RPMI8226 (cell line): ENCODE data around the gene ROM1.
"Not testable (repeated sequence)": the region's sequence is repeated elsewhere in the genome, so short reads cannot be mapped to it uniquely, and the experiment has no call there.

Experiments used
- DNase-seq: peaks from one replicate; pipeline ENCODE4 v3.0.0-alpha.2; 2015

ROM1 gene

GRCh38 chr11:62610814-62611704 lies 2.0 kb upstream of the ROM1 start:
- DNase-seq = no peak

- peak; percentile 59 for DNase-seq
Observed at GRCh38 chr11:62611705-62612365, 1.2 kb upstream of the ROM1 start.

- no peak for DNase-seq
Observed at GRCh38 chr11:62613291-62613778, 278 bp downstream of the ROM1 start.

- peak; percentile 83 for DNase-seq
Observed at GRCh38 chr11:62614275-62614674, 1.2 kb downstream of the ROM1 start.

GRCh38 chr11:62615521-62615920 lies 2.5 kb downstream of the ROM1 start:
- DNase-seq = no peak

- DNase-seq = not testable (repeated sequence)
Observed at GRCh38 chr11:62616957-62617356, 3.9 kb downstream of the ROM1 start.

GRCh38 chr11:62621027-62621566 lies 8.0 kb downstream of the ROM1 start:
- no peak for DNase-seq

GRCh38 chr11:62621567-62622470 lies 8.8 kb downstream of the ROM1 start, which contains the start of gene B3GAT3:
B3GAT3 (minus strand) TSS chr11:62621986; CDS start chr11:62621947, 39 bp downstream.
- DNase-seq = peak; percentile 100

GRCh38 chr11:62622476-62623089 lies 9.5 kb downstream of the ROM1 start:
- DNase-seq = no peak

GRCh38 chr11:62627713-62628112 lies 14.7 kb downstream of the ROM1 start:
- DNase-seq = no peak

- no peak for DNase-seq
Observed at GRCh38 chr11:62632492-62632891, 19.4 kb downstream of the ROM1 start.

GRCh38 chr11:62644220-62644619 lies 31.2 kb downstream of the ROM1 start:
- DNase-seq = no peak

- DNase-seq = no peak
Observed at GRCh38 chr11:62645671-62645945, 32.6 kb downstream of the ROM1 start.

GRCh38 chr11:62645946-62646824 lies 33.1 kb downstream of the ROM1 start, which contains the start of gene GANAB:
GANAB (minus strand) TSS chr11:62646613; CDS start chr11:62646599, 14 bp downstream.
- peak; percentile 100 for DNase-seq

GRCh38 chr11:62646825-62647608 lies 34.0 kb downstream of the ROM1 start:
- DNase-seq = no peak

- no peak for DNase-seq
Observed at GRCh38 chr11:62647609-62648005, 34.5 kb downstream of the ROM1 start.

GRCh38 chr11:62648185-62648966 lies 35.3 kb downstream of the ROM1 start:
- DNase-seq = no peak

- DNase-seq = no peak
Observed at GRCh38 chr11:62648967-62649364, 35.9 kb downstream of the ROM1 start.

GRCh38 chr11:62649486-62649885 lies 36.4 kb downstream of the ROM1 start:
- no peak for DNase-seq
